GM19438 (cell line): Measurements from ENCODE around the gene B4GALT5.
"Not testable (repeated sequence)": the region's sequence is repeated elsewhere in the genome, so short reads cannot be mapped to it uniquely, and the experiment has no call there.

Source experiments
- ATAC-seq: cut with Tn5 transposase; IDR thresholded peaks from one replicate; pipeline ENCODE4 v1.9.1; 2021; ENCODE audit warnings: low read depth; ENCODE audit not compliant: unreplicated experiment

Gene B4GALT5

DNA sequence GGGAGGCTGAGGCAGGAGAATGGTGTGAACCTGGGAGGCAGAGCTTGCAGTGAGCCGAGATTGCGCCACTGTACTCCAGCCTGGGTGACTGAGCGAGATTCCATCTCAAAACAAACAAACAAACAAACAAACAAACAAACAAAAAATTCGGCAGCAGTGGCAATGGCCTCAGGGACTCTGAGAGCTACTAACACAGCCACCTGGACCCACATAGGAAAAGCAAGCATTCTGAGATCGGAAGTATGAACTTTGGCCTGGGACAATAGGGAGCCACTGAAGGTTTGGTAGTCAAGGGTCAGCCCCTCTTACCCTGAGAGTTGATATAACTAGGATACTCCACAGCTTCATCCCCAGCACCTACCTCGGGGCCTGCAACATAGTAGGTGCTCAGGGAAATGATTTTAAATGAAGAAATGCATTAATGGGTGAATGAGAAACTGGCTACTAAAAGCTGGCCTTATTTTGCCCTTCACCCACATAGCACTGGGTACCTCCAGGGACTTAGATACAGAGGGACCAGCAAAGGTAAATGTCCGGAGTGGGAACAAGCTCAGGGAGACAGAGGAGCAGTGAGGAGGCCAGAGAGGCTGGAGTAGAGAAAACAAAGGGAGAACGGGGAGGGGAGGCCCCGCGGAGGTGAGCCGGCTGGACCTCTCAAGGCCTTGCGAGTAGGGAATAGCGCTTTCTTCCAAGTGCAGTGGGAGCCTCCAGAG lies 99.2 kb downstream of the B4GALT5 start:
- no peak for ATAC-seq

DNA sequence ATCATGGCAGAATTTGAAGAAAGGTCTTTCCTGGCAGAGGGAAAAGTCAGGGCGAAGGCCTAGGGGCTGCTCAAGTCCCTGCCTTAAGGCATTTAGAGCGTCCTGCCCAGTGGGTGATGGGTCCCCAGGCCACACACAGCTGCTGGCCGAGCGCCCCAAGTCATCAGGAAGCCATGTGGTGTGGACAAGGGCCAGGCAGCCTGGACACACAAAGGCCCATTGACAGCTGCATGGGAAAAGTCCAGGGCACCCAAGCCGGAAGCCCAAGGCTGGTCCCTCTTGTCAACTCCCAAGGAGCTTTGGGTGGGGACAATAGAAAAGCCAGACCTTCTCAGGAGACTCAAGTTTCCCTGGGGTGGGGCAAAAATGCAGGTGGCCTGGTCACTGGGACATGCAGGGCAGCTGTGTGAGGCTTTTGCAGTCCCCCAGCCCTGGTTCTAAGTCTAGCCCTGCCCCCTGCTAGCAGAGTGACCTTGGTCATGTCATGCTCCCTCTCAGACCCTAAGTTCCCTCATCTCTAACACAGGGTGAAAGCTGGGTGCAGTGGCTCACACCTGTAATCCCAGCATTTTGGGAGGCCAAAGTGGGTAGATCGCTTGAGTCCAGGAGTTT lies 101.4 kb downstream of the B4GALT5 start:
- ATAC-seq = no peak

DNA sequence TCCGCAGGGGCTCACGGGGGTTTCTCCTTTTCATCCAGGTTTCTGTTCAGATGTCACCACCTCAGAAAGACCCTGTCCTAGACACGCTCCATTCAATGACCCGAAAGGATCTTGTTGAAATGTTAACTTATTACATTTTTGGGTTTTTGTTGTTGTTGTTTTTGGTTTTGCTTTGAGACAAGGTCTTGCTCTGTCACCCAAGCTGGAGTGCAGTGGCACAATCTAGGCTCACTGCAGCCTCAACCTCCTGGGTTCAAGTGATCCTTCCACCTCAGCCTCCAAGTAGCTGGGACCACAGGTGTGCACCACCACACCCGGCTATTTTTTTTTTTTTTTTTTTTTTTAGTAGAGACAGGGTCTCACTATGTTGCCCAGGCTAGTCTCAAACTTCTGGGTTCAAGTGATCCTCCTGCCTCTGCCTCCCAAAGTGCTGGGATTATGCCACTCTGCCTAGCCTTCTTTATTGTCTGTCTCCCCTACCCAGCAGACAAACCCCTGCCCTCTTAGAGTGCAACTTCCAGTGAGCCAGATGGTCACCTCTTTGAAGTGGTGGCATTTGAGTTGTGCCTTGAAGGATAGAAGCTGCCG lies 102.0 kb downstream of the B4GALT5 start:
- ATAC-seq = not testable (repeated sequence)

DNA sequence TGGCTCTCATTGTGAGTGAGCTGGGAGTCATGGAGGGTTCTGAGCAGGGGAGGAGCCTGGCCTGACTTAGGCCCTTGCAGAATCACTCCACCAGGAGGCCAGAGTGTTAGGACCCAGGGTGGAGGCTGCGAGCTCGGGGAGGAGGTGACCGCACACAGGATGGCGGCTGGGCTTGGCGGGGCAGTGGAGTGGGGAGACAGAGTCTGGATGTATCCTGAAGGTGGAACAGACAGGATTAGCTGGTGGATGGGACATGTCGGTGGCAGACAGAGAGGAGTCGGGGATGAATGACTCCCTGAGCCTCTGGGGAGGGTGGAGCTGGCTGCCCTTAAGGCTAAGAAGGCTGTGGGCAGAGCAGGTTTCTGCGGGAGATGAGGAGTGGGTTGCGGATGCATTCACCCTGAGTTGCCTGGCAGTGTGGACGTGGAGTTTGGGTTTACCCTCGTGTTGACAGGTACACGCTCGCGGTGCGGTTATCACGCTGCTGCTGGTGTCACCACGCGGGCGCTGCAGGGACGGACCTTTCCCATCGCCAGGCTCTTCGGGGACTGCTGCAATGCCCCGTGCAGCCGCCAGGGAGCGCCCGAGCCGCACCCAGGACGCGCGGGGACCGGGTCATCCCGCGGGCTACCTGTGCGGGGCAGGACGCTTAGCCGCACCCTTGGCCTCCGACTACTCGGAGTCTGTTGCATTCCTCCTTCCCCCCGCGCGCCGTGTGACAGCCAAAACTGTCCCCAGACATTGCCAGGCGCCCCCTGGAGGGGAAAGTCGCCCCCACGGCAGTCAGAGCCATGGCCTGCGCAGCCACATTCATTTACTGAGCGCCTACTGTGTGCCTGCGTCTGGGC lies 102.8 kb downstream of the B4GALT5 start:
- ATAC-seq = no peak

DNA sequence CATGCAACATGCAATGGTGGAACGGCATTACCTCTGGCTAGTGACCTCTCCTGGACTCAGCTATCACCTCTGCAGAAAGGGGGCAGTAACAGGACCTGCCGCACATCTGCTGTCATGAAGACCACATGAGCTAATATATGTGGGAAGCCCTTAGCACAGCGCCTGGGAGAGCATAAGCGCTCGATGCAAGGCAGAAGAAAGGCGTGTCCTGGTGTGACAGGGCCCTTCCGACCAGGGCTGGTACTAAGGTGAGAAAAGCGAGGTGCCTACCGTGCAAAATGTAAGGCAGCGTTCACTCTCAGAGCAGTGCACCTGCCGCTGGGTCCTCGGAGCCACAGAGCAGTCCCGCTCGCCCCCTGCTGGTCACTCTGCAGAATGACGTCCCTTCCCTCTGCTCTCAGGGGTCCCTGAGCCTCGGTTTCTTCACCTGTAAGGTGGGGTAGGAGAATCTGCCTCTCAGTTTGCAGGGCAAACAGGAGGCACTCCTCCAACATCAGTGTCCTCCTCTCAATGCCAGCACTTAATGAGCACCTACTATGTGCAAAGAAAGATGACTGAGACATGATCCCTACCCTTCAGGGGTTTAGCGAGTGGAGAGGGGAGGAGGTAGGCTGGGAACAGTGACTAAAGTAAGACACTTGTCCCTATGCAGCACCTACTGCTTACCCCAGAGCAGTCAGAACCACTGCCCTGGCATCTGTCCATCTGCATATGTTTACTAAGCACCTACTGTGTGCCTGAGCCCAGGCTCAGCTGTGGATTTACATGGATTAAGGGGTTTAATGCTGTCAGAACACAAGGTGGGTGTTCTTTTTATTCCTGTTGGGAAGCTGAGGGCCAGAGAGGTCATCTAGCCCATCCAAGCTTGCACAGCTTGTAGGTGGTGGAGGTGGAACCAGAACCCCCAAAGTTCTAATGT lies 104.7 kb downstream of the B4GALT5 start:
- no peak for ATAC-seq

DNA sequence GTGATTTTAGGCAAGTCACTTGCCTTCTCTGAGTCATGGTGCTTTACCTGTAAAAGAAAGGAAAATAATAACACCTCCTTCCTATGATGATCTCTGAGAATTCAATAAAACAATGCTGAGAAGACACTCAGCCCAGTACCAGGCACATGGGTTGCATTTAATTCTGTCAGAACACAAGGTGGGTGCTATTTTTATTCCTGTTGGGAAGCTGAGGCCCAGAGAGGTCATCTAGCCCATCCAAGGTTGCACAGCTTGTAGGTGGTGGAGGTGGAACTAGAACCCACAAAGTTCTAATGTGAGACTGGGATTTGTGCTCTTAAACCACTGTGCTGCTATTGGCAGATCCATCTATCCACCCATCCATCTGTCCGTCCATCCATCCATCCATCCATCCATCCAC lies 106.1 kb downstream of the B4GALT5 start:
- ATAC-seq = no peak

DNA sequence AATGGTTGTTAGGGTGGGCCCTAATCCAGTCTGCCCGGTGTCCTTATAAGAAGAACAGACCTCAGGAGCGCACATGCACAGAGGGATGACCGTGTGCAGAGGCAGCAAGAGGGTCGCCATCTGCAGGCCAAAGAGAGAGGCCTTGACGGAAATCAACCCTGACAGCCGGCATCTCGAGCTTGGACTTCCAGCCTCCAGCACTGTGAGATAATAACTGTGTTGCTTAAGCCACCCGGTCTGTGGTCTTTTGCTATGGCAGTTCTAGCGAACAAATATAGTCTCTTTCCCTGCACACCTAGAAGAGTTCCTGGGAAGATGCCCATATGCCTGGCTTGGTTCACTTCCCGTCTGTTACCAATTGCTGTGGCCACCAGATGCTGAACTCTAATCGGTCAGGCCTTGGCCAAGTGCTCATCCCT lies 110.5 kb downstream of the B4GALT5 start:
- no peak for ATAC-seq

DNA sequence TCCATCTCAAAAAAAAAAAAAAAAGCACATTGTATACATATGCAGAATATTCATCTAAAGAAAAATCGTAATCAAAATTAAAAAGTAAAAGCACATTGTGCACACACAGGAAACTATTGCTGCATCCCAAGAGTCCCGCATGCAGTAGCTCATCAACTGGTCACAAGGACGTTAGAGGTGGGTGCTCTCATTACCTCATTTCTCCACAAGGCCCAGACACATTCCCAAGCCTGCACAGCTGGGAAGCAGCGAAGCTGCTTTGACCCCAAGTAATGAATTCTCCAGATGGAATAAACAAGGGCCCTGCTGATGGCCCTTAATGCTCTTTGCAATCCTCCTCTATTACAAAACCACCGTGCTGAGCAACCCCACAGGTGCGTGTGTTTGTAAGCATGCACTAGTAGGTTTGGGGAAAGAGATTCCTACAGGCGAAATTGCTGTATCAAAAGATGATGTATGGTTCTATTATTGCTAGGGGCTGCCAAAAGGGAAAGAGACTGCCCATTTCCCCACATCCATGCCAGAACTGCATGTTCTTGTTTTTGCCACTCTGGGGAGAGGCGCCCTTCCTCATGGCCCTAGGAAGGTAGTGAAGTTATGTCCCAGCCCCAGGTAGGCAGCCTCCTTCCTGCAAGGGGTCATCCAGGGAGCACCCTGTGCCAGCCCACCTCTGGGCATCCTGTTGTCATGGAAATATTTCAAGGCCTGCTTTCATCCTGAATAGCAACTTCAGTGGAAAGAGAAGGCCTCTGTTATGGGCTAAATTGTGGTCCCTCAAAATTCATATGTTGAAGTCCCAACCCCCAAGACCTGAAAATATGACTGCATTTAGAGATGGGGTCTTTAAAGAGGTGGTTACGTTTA lies 111.1 kb downstream of the B4GALT5 start:
- ATAC-seq = no peak

DNA sequence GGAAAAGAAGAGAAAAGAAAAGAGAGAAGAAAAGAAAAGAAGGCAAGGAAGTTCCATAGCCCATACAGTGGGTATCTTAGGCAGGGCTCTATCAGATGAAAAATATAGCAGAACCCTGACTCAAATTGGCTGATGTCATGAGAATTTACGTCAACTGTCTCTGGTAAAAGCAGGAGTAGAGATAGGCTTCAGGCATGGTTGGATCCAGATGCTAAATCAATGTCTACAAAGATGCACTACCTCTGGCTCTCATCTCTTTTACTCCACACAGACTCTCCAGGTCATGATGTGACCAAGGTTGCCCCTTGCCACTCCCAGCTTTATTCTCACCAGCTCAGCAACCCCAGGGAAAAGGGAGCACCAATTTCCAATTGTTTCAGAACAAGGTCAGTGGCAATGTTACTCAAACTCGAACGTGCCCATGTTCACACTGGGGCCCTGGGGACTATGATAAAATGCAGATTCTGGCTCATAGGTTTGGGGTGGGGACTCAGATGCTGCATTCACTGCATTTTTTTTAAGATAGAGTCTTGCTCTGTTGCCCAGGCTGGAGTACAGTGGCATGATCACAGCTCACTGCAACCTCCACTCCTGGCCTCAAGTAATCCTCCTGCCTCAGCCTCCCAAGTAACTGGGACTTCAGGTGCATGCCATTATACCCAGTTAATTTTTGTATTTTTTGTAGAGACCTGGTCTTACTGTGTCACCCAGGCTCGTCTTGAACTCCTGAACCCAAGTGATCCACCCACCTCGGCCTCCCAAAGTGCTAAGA lies 112.3 kb downstream of the B4GALT5 start:
- ATAC-seq = no peak

DNA sequence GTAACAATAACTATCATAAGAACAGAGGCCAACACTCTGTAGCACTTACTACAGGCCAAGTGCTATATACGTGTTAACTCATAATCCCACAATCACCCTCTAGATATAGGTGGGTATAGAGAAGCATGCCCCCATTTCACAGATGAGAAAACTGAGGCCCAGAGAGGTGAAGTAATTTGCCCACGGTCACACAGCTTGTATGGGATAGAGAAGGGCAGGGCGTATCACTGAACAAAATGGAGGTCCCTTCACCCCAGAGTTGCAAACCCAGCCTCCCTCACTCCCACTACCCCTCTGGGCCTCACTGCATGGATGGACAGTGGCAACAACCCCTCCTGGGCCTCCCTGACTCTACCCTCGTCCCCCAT lies 113.9 kb downstream of the B4GALT5 start:
- ATAC-seq = no peak

DNA sequence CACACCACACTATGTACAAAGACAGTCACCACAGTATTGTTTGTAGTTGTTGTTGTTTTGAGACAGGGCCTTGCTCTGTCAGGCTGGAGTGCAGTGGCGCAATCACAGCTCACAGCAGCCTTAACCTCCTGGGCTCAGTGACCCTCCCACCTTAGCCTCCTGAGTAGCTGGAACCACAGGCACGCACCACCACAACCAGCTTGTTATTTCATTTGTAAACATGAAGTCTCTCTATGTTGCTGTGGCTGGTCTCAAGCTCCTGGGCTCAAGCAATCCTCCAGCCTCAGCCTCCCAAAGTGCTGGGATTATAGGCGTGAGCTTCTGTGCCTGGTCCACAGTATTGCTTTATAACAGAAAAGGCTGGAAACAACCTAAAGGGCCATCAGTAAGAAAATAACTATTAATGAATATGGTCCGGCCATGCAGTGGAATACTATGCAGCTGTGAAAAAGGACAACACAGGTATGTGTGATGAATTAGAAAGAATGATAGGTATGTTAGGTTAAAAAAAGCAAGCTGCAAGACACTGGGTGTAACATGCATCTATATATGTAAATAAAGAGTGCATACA lies 115.8 kb downstream of the B4GALT5 start:
- ATAC-seq = no peak

DNA sequence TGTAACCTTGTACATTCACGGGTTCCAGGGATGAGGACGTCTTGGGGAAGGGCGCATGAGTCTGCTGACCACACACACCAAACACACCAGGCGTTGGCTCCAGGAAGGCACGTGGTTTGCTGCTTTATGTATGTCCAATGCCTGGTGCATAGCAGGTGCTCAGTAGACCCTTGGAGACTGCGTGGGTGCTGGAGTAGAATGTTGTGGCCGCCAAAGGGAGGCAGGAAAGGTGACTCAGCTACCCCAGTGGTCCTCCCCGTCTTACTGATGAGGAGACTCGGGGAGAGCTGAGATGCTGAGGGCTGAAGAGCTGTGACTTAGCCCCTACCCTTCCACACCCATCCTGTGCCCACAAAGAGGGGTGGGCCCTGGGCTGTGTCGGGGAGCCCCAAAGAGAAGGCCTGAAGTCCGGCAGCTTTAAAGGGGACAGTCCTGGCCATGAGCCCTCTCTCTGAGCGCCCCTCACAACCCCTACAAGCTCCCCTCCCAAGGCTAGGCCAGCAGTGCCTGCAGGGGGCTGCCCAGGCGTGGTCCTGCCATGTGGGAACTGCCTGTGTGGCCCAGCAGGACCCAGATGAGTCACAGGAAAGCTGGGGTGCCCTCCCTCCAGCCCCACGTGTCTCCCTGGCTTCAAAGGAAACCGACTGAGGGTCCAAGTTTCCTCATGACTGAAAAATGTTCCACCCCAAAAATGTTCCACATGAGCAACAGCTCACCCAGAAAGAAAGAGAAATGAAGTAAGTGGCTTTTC lies 117.7 kb downstream of the B4GALT5 start:
- ATAC-seq = no peak

DNA sequence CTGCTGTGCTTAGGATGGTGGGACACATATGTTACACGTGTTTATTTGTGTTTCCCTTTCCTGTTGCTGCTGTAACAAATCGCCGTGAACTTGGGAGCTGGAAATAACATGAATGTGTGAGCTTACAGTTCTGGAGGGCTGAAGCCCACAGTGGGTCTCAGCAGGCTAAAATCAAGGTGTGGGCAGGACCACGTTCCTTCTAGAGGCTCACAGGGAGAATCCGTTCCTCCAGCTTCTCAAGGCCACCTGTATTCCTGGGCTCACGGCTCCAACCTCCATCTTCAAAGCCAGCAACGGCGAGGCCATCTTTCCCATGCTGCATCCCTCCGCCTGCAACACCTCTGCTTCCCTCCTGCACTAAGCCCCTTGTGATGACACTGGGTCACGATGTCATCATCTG lies 118.3 kb downstream of the B4GALT5 start:
- no peak for ATAC-seq

DNA sequence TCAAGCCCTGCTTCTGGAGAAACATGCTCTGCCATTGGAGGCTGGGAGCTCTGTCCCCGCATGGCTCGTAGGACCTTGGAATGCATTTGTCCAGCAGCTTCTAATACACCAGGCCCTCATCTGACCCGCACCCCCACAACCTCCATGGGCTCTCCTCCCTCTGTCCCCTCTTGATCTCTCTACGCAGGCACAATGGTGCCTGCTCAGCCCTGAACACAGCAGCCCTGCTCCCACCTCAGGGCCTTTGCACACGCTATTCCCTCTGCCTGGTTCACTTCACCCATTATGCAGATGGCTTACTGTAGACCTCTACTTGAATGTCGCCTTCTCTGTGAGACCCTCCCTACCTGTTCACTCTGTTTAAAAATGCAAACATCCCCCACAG lies 118.8 kb downstream of the B4GALT5 start:
- no peak for ATAC-seq

DNA sequence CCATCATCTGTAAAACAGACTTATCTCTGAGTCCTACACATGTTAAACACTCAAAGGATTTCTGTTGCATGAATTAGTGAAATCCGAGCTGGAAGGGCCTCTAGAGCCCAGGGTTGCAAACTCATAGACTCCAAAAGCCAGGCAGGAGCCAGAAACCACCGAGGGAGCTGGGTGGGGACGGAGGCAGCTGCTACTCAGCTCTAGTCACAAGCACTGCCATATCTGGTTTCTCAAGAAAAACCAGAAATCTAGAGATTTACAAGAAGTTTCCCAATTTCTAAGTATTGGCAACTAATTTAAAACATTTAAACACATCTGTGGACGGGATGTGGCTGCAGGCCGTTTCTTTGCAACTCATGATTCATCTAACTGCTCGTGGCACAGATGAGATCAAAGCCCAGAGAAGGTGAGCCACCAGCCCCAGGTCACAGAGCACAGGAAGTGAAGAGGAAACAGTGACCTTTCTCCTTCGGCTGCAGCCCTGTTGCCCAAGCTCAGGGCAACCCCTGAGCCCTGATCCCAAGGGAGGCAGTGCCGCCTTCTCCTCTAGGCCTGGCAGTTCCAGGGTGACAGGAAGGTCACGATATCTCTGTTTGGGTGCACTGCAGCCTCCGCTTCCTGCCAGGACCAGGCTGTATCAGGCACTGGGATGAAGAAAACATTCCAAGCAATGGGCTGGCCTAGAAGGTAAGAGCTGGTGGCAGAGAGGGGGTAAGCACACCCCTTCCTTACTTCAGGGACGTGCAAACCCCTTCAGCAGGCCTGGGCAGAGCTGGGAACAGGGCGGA lies 119.3 kb downstream of the B4GALT5 start:
- no peak for ATAC-seq

DNA sequence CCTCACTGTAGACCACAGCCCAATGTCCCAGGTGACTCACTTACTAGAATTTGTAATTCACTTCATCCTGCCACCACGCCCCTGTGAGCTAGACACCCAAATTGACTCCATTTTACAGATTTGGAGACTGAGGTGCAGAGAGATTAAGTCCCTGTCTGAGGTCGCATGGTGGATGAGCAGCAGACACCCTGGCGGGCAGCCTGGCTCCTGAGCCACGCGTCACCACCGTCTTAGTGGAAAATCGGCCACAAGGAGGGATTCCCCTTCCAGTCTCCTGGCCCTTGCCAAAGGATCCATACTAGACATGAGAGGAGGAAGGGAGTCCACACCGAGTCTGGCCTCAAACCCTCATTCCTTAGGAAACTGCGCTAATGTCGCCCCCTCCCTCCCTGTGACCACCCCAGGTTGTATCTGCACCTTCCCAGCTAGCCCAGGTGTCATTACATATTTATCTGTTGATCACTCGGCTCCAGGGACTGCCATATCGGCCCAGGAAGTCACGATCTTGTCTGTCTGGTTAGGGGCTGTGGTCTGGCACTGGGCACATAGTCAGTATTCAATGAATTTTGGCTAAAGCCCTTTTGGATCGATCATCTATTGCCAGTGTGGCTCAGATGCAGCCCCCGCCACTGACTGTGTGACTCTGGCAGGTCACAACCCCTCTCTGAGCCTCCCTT lies 120.1 kb downstream of the B4GALT5 start:
- ATAC-seq = no peak
